ENCODE measurements around the gene COLEC11. TPM values are rescaled to one million over a fixed set of nuclear protein-coding genes. Genes with fewer than 3 reads are reported as not detected.

COLEC11 gene
- total and polyA plus RNA-seq, 2 experiments from 2014 or later, result 4.7 to 5.1 TPM

- Histone ChIP-seq H3K4me1 (ENCODE audit: low read depth) (no peaks in the 10 kb centered on the region), H3K9me3 (ENCODE audit: low read depth) (no peaks in the 10 kb centered on the region), H3K4me3 (no peak overlapping the region), H3K36me3 (no peaks in the 10 kb centered on the region), H3K27me3 (peaks cover 13% of the 10 kb centered on the region), H3K27ac (no peak overlapping the region)
- DNase-seq (ENCODE audit: low read depth in 1 of 2, low spot score in 1 of 2), result no peak
- TF ChIP-seq, protein P1, sequence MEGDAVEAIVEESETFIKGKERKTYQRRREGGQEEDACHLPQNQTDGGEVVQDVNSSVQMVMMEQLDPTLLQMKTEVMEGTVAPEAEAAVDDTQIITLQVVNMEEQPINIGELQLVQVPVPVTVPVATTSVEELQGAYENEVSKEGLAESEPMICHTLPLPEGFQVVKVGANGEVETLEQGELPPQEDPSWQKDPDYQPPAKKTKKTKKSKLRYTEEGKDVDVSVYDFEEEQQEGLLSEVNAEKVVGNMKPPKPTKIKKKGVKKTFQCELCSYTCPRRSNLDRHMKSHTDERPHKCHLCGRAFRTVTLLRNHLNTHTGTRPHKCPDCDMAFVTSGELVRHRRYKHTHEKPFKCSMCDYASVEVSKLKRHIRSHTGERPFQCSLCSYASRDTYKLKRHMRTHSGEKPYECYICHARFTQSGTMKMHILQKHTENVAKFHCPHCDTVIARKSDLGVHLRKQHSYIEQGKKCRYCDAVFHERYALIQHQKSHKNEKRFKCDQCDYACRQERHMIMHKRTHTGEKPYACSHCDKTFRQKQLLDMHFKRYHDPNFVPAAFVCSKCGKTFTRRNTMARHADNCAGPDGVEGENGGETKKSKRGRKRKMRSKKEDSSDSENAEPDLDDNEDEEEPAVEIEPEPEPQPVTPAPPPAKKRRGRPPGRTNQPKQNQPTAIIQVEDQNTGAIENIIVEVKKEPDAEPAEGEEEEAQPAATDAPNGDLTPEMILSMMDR (IDR thresholded peaks at IDR 0.05; ENCODE audit: low read depth, low read length), result no peak
Measured at GRCh38 chr2:3689998-3690748, 95.3 kb downstream of the COLEC11 start.

DNA sequence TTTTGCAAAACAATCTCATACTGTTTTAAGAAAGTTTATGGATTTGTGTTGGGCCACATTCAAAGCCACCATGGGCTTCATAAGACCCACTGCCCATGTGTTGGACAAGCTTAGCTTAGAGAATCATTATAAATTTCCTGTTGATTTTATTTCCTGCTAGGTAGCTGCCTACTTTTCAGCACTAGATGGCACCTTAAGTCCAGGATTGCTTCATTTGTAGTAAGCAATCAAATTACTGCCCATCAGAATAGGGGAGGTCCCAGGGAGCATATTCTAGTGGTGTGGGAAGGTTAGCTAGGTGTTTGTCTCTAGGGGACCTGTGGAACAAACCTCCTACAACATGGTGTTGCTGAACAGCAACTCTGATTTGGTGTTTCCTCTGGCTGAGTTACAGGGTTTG lies 97.5 kb downstream of the COLEC11 start:
- TF ChIP-seq, protein P1 (IDR thresholded peaks at IDR 0.05; ENCODE audit: low read depth, low read length), result peak; percentile 38
- H3K36me3 ChIP-seq, result no peaks in the 10 kb centered on the region
- H3K27me3 ChIP-seq, result peaks cover 15% of the 10 kb centered on the region
- H3K4me3 ChIP-seq, result no peak overlapping the region
- no peaks in the 10 kb centered on the region for H3K9me3 ChIP-seq (ENCODE audit: low read depth)
- no peaks in the 10 kb centered on the region for H3K4me1 ChIP-seq (ENCODE audit: low read depth)
- H3K27ac ChIP-seq, result no peak overlapping the region
- peak; percentile 13 to 45 for DNase-seq (ENCODE audit: low read depth in 1 of 2, low spot score in 1 of 2)

Other genes with a start within 250 kb of the COLEC11 start
- gene EIPR1, start 217.3 kb upstream of the COLEC11 start, total RNA-seq, result 23.2 and 54.4 TPM in 2 replicates
- gene EIPR1, start 217.3 kb upstream of the COLEC11 start, polyA plus RNA-seq, result 12.6 and 28.2 TPM in 2 replicates
- gene TRAPPC12, start 215.4 kb upstream of the COLEC11 start, total RNA-seq, result 103 and 129 TPM in 2 replicates
- 77.2 and 95.8 TPM in 2 replicates for gene TRAPPC12, start 215.4 kb upstream of the COLEC11 start, polyA plus RNA-seq
- gene ADI1, start 75.6 kb upstream of the COLEC11 start, total RNA-seq, result 15.3 and 26.5 TPM in 2 replicates
- gene ADI1, start 75.6 kb upstream of the COLEC11 start, polyA plus RNA-seq, result 30.3 and 65.9 TPM in 2 replicates
- 24.3 and 24.5 TPM in 2 replicates for gene RNASEH1, start 36.8 kb upstream of the COLEC11 start, total RNA-seq
- 34.9 and 41.5 TPM in 2 replicates for gene RNASEH1, start 36.8 kb upstream of the COLEC11 start, polyA plus RNA-seq
- gene RPS7, start 19.9 kb upstream of the COLEC11 start, total RNA-seq, result 2,923 and 3,227 TPM in 2 replicates
- 487 and 521 TPM in 2 replicates for gene RPS7, start 19.9 kb upstream of the COLEC11 start, polyA plus RNA-seq
- gene ALLC, start 63.1 kb downstream of the COLEC11 start, total RNA-seq, result not detected in 2 replicates
- not detected in 2 replicates for gene ALLC, start 63.1 kb downstream of the COLEC11 start, polyA plus RNA-seq
- not detected in 2 replicates for gene DCDC2C, start 108.5 kb downstream of the COLEC11 start, total RNA-seq
- gene DCDC2C, start 108.5 kb downstream of the COLEC11 start, polyA plus RNA-seq, result not detected in 2 replicates

All from cardiac muscle cell (in vitro differentiated cells and primary cell).